A673 (cell line): ENCODE results near the gene TERB1. TPM values are rescaled to one million over a fixed set of nuclear protein-coding genes. Genes with fewer than 3 reads are reported as not detected.

ENCODE experiments used
- BruUV-seq: library from RNA; stranded (reverse); fragments of 400-500 nt; replicated peaks from 2 replicates; lab custom pipeline; 2021; lab: Mats Ljungman, UMichigan
- CTCF ChIA-PET: fragments of 300-600 bp; sonication (Branson Sonifier 250); formaldehyde crosslinking; loops from one replicate; lab custom pipeline; 2022; ENCODE audit warnings: antibody characterized with exemption; lab: Charles Lee
- POLR2A ChIA-PET: fragments of 300-600 bp; sonication (Branson Sonifier 250); formaldehyde crosslinking; loops from one replicate; lab custom pipeline; 2022; ENCODE audit warnings: antibody characterized with exemption; ENCODE audit not compliant: low non-redundant PET; lab: Charles Lee
- DNase-seq: peaks from one replicate; pipeline ENCODE4 v3.0.0-alpha.2; 2015; ENCODE audit warnings: low spot score
- H3K27ac ChIP-seq: fragments of 200-600 bp; sonication (generic); 2 replicates; pipeline ENCODE4 v1.5.1; 2016; ENCODE audit warnings: mixed run types, low read depth, mild to moderate bottlenecking, mixed read lengths, antibody characterized with exemption, low read length; ENCODE audit not compliant: poor library complexity, severe bottlenecking
- H3K27me3 ChIP-seq: fragments of 200-600 bp; sonication (generic); replicated peaks from 2 replicates; pipeline ENCODE4 v1.6.1; 2017; ENCODE audit warnings: mixed run types, low read depth, mild to moderate bottlenecking, mixed read lengths, antibody characterized with exemption, low read length; ENCODE audit not compliant: insufficient read depth, poor library complexity
- H3K36me3 ChIP-seq: fragments of 200-600 bp; sonication (generic); 2 replicates; pipeline ENCODE4 v1.6.1; 2016; ENCODE audit warnings: mixed run types, mild to moderate bottlenecking, mixed read lengths, antibody characterized with exemption, low read length; ENCODE audit not compliant: insufficient read depth, poor library complexity, severe bottlenecking
- H3K4me1 ChIP-seq: fragments of 200-600 bp; sonication (generic); 2 replicates; pipeline ENCODE4 v1.6.1; 2017; ENCODE audit warnings: mixed run types, mild to moderate bottlenecking, mixed read lengths, antibody characterized with exemption, low read length; ENCODE audit not compliant: insufficient read depth, poor library complexity, severe bottlenecking
- H3K4me3 ChIP-seq: fragments of 200-600 bp; sonication (generic); 2 replicates; pipeline ENCODE4 v1.5.1; 2016; ENCODE audit warnings: low read depth, mixed run types, mild to moderate bottlenecking, mixed read lengths, low read length; ENCODE audit not compliant: poor library complexity, severe bottlenecking
- H3K9me3 ChIP-seq: fragments of 200-600 bp; sonication (generic); 2 replicates; pipeline ENCODE4 v1.6.1; 2016; ENCODE audit warnings: mixed run types, low read depth, mild to moderate bottlenecking, mixed read lengths, antibody characterized with exemption, low read length; ENCODE audit not compliant: poor library complexity, severe bottlenecking
- CTCF ChIP-seq: fragments of 300-800, 200-600 bp; sonication (generic); conservative IDR thresholded peaks from 2 replicates; pipeline ENCODE4 v1.5.1; 2017; ENCODE audit warnings: low read depth, mild to moderate bottlenecking, antibody characterized with exemption, low read length, moderate library complexity, mixed read lengths
- EZH2 ChIP-seq: fragments of 200-600 bp; sonication (generic); IDR thresholded peaks from 2 replicates; pipeline ENCODE4 v1.6.1; 2017; ENCODE audit warnings: borderline replicate concordance, low read depth, mild to moderate bottlenecking, mixed read lengths, antibody characterized with exemption, low read length; ENCODE audit not compliant: poor library complexity, severe bottlenecking
- intact Hi-C: fragments of 100-400 bp; cut with micrococcal nuclease; formaldehyde crosslinking; loops from one replicate; pipeline ENCODE4 v1.10.0; 2022; ENCODE audit not compliant: unreplicated experiment
- total RNA-seq: library from RNA; stranded (reverse); gene quantifications from 2 replicates; pipeline ENCODE4 v1.2.3, GENCODE V29; 2021

Gene TERB1
- total RNA-seq, 1 experiment from 2014 or later: not detected

DNA sequence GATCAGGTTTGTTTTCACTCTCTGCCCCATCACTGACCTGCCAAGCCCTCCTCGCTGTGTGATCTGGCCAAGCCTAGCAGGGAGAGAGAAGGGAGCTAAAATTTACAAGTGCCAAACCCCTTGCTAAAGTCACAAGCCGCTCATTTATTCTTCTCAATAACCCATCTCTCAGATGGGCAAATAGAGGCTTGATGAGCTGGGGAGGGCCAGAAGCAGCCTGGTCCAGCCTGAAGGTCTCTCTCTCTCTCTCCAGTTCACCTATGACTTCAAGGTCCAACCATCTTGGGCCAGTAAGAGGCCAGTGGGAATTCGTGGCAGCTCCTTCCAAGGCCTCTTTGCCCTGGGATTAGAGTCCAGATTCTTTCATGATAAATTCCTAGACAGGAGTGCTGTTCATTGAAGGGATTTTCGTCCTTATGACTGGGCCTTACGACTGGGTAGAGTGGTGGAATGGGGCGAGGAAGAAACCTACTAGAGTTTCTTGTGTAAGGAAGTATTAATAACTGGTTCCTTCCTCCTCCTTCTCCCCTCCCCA lies 46.2 kb upstream of the TERB1 start:
- H3K27ac ChIP-seq: no peak overlapping the region
- H3K4me1 ChIP-seq: peaks cover 19% of the 10 kb centered on the region
- POLR2A ChIA-PET: interaction anchor here (0.9 kb wide), 1 partner anchor 1584 kb away, joined by 4 read pairs; no protein-coding TSS in a partner anchor
- DNase-seq: no peak
- TF ChIP-seq EZH2: no peak
- no peak for TF ChIP-seq CTCF
- CTCF ChIA-PET: no interaction called here
- BruUV-seq: no TSS peak
- no peak overlapping the region for H3K4me3 ChIP-seq
- no peaks in the 10 kb centered on the region for H3K9me3 ChIP-seq
- H3K36me3 ChIP-seq: no peaks in the 10 kb centered on the region
- H3K27me3 ChIP-seq: peaks cover 19% of the 10 kb centered on the region
- intact Hi-C loops: no loop called here

DNA sequence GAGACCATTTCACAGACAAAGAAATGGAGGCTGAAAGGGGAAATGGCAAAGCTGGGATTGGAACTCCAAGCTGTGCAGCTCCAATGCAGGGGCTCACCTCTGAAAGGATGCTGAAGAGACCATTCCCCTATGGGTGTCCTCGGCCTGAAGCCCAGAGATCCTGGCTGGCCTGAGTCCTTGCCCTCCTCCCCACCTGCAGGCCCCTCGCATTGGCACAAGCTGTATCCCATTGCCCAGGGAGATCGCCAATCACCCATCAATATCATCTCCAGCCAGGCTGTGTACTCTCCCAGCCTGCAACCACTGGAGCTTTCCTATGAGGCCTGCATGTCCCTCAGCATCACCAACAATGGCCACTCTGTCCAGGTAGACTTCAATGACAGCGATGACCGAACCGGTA lies 45.4 kb upstream of the TERB1 start:
- Histone ChIP-seq H3K27ac (no peak overlapping the region), H3K4me1 (peaks cover 19% of the 10 kb centered on the region), H3K36me3 (no peaks in the 10 kb centered on the region), H3K9me3 (no peaks in the 10 kb centered on the region), H3K27me3 (peaks cover 19% of the 10 kb centered on the region), H3K4me3 (no peak overlapping the region)
- BruUV-seq: no TSS peak
- intact Hi-C loops: no loop called here
- CTCF ChIA-PET: interaction anchor here (1.2 kb wide), 1 partner anchor 21 kb away, joined by 3 read pairs; no protein-coding TSS in a partner anchor
- POLR2A ChIA-PET: no interaction called here
- TF ChIP-seq CTCF (no peak), EZH2 (no peak)
- DNase-seq: no peak

GRCh38 chr16:66846266-66846665 lies 44.9 kb upstream of the TERB1 start:
- TF ChIP-seq CTCF (no peak), EZH2 (no peak)
- CTCF ChIA-PET: interaction anchor here (0.9 to 1.2 kb wide), 2 partner anchors 22 to 440 kb away, joined by 3 to 5 read pairs; no protein-coding TSS in a partner anchor
- Histone ChIP-seq H3K27ac (no peak overlapping the region), H3K4me3 (no peak overlapping the region), H3K36me3 (no peaks in the 10 kb centered on the region), H3K4me1 (peaks cover 19% of the 10 kb centered on the region), H3K9me3 (no peaks in the 10 kb centered on the region), H3K27me3 (peaks cover 19% of the 10 kb centered on the region)
- intact Hi-C loops: no loop called here
- POLR2A ChIA-PET: no interaction called here
- no peak for DNase-seq
- BruUV-seq: no TSS peak
